Natural killer cell (primary cell): ENCODE measurements around the gene C18orf63. TPM values are rescaled to one million over a fixed set of nuclear protein-coding genes. Genes with fewer than 3 reads are reported as not detected.

ENCODE experiments used
- ATAC-seq, 3 donors: fragments of 150-1000 bp in 2 of 3; fragments of 200-7000 bp in 1 of 3; cut with Tn5 transposase; 1 replicate in 1 of 3; 2 replicates in 2 of 3; pipeline ENCODE4 v1.10.0; 2021; ENCODE audit warnings: mild to moderate bottlenecking in 2 of 3, moderate library complexity in 2 of 3
- DNase-seq, 2 donors: peaks; one replicate each; pipeline versions ENCODE4 v3.0.0 to v3.0.0-alpha.2; 2013 to 2021; ENCODE audit warnings: mixed read lengths in 1 of 2
- H3K27ac ChIP-seq: one replicate; pipeline ENCODE4 v1.5.1; 2013; ENCODE audit warnings: mild to moderate bottlenecking, low read length
- H3K27me3 ChIP-seq: one replicate; pipeline ENCODE4 v1.6.1; 2013; ENCODE audit warnings: low read length; ENCODE audit not compliant: control insufficient read depth, insufficient read depth
- H3K36me3 ChIP-seq: one replicate; pipeline ENCODE4 v1.6.1; 2013; ENCODE audit warnings: low read length; ENCODE audit not compliant: control insufficient read depth, insufficient read depth
- H3K4me1 ChIP-seq: one replicate; pipeline ENCODE4 v1.6.1; 2013; ENCODE audit warnings: low read length; ENCODE audit not compliant: control insufficient read depth, insufficient read depth
- H3K4me3 ChIP-seq: one replicate; pipeline ENCODE4 v1.5.1; 2013; ENCODE audit warnings: low read length
- H3K9me3 ChIP-seq: one replicate; pipeline ENCODE4 v1.6.1; 2013; ENCODE audit warnings: low read length; ENCODE audit not compliant: control insufficient read depth, insufficient read depth
- H3K27ac Mint-ChIP-seq, 2 donors: one replicate each; pipeline ENCODE4 v1.8.0; 2022; ENCODE audit warnings: mild to moderate bottlenecking in 2 of 2, mixed read lengths in 2 of 2, moderate library complexity in 1 of 2
- H3K27me3 Mint-ChIP-seq, 2 donors: one replicate each; pipeline ENCODE4 v1.8.0; 2022; ENCODE audit warnings: low read depth in 2 of 2, mixed read lengths in 2 of 2
- H3K36me3 Mint-ChIP-seq: one replicate; pipeline ENCODE4 v1.8.0; 2022; ENCODE audit warnings: mixed read lengths
- H3K4me1 Mint-ChIP-seq, 2 donors: one replicate each; pipeline ENCODE4 v1.8.0; 2022; ENCODE audit warnings: mixed read lengths in 2 of 2
- H3K4me3 Mint-ChIP-seq: one replicate; pipeline ENCODE4 v1.8.0; 2022; ENCODE audit warnings: mild to moderate bottlenecking, moderate library complexity, mixed read lengths
- H3K9me3 Mint-ChIP-seq, 2 donors: one replicate each; pipeline ENCODE4 v1.8.0; 2022; ENCODE audit warnings: mixed read lengths in 2 of 2
- CTCF ChIP-seq: fragments of 200-600 bp; IDR thresholded peaks from one replicate; pipeline ENCODE4 v1.8.0; 2022; ENCODE audit warnings: antibody characterized with exemption
- WGBS: methylation state at CpG from one replicate; pipeline ENCODE4 v1.1.7; 2013; ENCODE audit warnings: missing lambda C conversion rate; ENCODE audit not compliant: insufficient coverage; 5-methylcytosine and 5-hydroxymethylcytosine counted together
- intact Hi-C: fragments of 100-400 bp; cut with micrococcal nuclease; formaldehyde crosslinking; loops from one replicate; pipeline ENCODE4 v1.14.2; 2022
- total RNA-seq, 4 donors: library from RNA; stranded (reverse); fragments of 120-200 nt in 1 of 4; gene quantifications; one replicate each; pipeline versions ENCODE4 v1.2.3 to v1.2.4, GENCODE V29; 2013 to 2022

The C18orf63 gene
- total RNA-seq, 3 donors from 2014 or later (not counting 1 experiment from before 2014, with no cell fraction given), result not detected

- Histone ChIP-seq H3K9me3 (no peaks in the 10 kb centered on the region), H3K4me3 (no peak overlapping the region), H3K36me3 (no peaks in the 10 kb centered on the region), H3K27ac (no peak overlapping the region), H3K27me3 (no peaks in the 10 kb centered on the region), H3K4me1 (peaks cover 3% of the 10 kb centered on the region)
- Mint-ChIP-seq H3K27me3 (peaks cover 29 to 43% of the 10 kb centered on the region in 2 donors), H3K4me3 (no peak overlapping the region), H3K27ac (no peak overlapping the region), H3K4me1 (no peaks in the 10 kb centered on the region), H3K9me3 (no peaks in the 10 kb centered on the region), H3K36me3 (no peaks in the 10 kb centered on the region)
- 80% methylated on average over 16 of the region's 16 CpGs for WGBS
- TF ChIP-seq CTCF, result no peak
- intact Hi-C loops, result no loop called here
- ATAC-seq (no peak), DNase-seq (no peak)
These were observed 80.8 kb downstream of the C18orf63 start for GRCh38 chr18:74396171-74397169.

GRCh38 chr18:74397572-74397971, 81.9 kb downstream of the C18orf63 start:
- H3K27me3 ChIP-seq, result no peaks in the 10 kb centered on the region
- no peak overlapping the region for H3K4me3 ChIP-seq
- no peak for TF ChIP-seq CTCF
- ATAC-seq (no peak), DNase-seq (no peak)
- intact Hi-C loops, result no loop called here
- Mint-ChIP-seq H3K9me3 (no peaks in the 10 kb centered on the region), H3K27ac (no peak overlapping the region), H3K27me3 (peaks cover 29 to 38% of the 10 kb centered on the region in 2 donors), H3K36me3 (no peaks in the 10 kb centered on the region), H3K4me3 (no peak overlapping the region), H3K4me1 (no peaks in the 10 kb centered on the region)
- H3K36me3 ChIP-seq, result no peaks in the 10 kb centered on the region
- H3K27ac ChIP-seq, result no peak overlapping the region
- no peaks in the 10 kb centered on the region for H3K9me3 ChIP-seq
- peaks cover 3% of the 10 kb centered on the region for H3K4me1 ChIP-seq
- 88% methylated on average over 7 of the region's 7 CpGs for WGBS

GRCh38 chr18:74399091-74399887, 83.7 kb downstream of the C18orf63 start:
- Histone ChIP-seq H3K9me3 (no peaks in the 10 kb centered on the region), H3K27me3 (no peaks in the 10 kb centered on the region), H3K4me1 (peaks cover 3% of the 10 kb centered on the region), H3K36me3 (no peaks in the 10 kb centered on the region), H3K4me3 (no peak overlapping the region), H3K27ac (no peak overlapping the region)
- Mint-ChIP-seq H3K9me3 (no peaks in the 10 kb centered on the region), H3K36me3 (no peaks in the 10 kb centered on the region), H3K4me3 (no peak overlapping the region), H3K27ac (no peak overlapping the region), H3K4me1 (no peaks in the 10 kb centered on the region), H3K27me3 (peaks cover 25 to 26% of the 10 kb centered on the region in 2 donors)
- 18% methylated on average over 14 of the region's 14 CpGs for WGBS
- ATAC-seq, result no peak
- no peak for TF ChIP-seq CTCF
- DNase-seq, result no peak
- intact Hi-C loops, result no loop called here
